GM21723 (cell line): ENCODE measurements around the gene RTN4R.

Experiments used
- ATAC-seq: cut with Tn5 transposase; IDR thresholded peaks from one replicate; pipeline ENCODE4 v1.9.1; 2021; ENCODE audit warnings: mild to moderate bottlenecking, moderate library complexity; ENCODE audit not compliant: unreplicated experiment

Gene RTN4R

GRCh38 chr22:20231514-20232236, 36.4 kb downstream of the RTN4R start:
- no peak for ATAC-seq

- ATAC-seq: no peak
These were observed 37.2 kb downstream of the RTN4R start for GRCh38 chr22:20230777-20231420.

- no peak for ATAC-seq
These were observed 38.0 kb downstream of the RTN4R start for GRCh38 chr22:20229916-20230775.

GRCh38 chr22:20228939-20229272, 39.2 kb downstream of the RTN4R start:
- no peak for ATAC-seq

DNA sequence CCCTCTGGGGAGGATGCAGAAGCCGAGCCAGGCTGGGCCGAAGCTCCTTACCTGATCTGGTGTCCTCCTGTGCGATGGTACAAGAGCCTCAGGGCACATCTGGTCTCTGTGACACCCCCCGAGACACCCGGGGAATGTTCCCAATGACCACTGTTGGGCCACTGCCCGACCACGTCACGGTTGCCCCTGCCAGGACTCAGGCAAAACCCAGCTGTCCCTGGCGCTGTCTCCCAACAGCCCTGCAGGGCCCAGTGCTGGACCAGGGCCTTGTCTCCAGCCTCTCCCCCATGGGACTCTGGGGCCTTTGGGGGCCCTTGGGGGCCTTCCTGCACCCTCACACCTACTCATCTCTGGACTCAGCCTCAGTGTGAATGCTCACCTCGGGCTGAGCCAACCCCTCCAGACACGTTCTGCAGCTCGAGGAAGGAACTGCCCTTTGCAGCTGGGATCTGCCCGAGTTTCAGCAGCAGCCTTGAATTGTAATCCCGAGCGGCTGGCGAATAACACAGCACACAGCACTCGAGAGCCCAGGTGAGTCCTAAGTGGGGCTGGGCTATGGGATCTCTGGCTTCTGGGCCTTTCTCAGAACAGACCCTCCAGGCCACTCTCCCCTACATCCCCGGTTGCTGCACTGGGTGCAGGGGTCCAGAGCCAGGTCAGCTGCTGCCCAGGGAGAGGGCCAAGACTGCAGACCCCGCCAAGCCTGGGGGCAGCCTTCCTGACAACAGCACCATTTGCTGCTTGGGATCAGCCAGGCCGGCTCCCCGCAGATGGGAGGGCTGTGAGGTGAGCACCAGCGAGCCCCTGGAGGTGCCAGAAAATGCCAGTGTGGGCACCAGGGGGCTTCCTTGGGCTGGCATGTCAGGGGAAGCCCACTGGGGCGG, 39.8 kb downstream of the RTN4R start:
- no peak for ATAC-seq

- no peak for ATAC-seq
These were observed 40.8 kb downstream of the RTN4R start for GRCh38 chr22:20227363-20227762.

DNA sequence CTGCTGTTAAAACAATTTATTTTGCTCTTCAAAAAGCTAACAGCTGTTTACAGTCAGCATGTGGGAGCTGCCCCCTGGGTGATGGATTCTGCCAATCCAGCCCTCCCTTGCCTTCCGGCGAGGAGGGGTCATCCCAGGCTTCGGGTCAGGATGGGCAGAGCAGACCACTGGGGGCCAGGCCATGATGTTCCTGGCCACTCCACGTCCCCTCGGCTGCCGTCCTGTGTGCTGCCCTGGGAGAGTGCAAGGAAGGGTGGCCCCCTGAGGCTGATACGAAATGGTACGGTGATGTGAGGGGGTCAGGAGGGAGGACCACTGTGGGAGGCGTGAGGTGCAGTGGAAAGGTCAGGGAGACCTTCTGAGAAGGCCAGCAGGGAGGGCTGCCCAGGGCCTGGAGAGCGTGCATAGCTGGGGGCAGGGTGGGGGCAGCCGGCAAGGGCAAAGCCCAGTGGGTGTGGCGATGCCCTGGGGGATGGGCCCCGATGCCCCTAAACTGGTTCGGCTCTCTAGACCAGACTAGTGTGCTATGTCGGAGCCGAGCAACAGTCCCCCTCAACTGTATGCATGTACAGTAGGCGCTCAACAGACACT, 41.3 kb downstream of the RTN4R start:
- ATAC-seq: no peak

GRCh38 chr22:20226077-20226716, 41.9 kb downstream of the RTN4R start:
- ATAC-seq: no peak

DNA sequence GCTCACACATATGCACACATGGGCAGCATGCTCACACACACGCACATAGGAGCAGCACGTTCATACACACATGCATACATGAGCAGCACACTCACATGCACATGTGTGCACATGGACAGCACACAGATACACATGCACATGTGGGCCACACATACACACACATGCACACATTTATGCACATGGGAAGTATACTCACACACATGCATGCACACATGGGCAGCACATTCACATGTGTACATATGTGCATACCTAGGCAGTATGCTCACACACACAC, 42.5 kb downstream of the RTN4R start:
- ATAC-seq: no peak

GRCh38 chr22:20224917-20225692, 43.0 kb downstream of the RTN4R start:
- ATAC-seq: no peak

GRCh38 chr22:20224256-20224626, 43.9 kb downstream of the RTN4R start:
- ATAC-seq: no peak

DNA sequence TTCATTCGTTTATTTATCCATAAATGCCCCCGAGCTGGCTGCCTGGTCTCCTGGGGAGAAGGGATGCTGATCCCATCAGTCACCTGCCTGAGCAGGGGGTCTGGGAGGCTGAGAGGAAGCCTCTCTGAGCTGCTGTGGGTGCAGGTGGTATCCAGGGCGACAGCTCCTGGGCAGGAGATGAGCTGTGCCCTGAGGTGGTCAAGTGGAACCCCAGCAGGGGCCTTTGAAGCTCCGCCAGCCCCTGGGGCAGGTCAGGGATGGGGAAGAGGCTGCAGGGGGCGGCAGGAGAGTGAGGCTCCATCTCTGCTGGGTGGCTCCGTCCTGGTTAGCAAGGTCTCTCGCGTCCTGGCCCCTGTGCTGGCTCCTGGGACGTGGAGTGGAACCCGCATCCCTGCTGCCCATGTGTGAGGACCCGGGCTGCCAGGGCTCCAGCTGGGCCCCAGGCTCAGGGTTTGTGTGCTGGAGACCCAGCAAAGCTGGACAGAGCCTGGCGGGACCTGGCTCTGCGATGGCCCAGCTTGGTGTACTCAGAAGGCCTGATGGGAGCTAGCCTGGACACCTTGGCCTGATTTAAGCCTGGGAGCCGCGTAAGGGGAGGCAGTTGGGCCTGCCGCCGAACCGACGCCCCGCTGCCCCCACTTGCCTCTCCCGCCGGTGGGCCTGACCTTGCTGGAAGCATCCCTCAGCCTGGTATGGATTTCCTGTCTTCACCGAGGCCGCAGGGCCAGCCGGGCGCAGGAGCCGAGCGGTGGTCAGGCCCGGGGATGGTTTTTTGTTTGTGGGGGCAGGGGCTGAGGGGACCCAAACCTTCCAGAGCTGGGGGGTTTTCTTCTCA, 44.5 kb downstream of the RTN4R start:
- no peak for ATAC-seq

DNA sequence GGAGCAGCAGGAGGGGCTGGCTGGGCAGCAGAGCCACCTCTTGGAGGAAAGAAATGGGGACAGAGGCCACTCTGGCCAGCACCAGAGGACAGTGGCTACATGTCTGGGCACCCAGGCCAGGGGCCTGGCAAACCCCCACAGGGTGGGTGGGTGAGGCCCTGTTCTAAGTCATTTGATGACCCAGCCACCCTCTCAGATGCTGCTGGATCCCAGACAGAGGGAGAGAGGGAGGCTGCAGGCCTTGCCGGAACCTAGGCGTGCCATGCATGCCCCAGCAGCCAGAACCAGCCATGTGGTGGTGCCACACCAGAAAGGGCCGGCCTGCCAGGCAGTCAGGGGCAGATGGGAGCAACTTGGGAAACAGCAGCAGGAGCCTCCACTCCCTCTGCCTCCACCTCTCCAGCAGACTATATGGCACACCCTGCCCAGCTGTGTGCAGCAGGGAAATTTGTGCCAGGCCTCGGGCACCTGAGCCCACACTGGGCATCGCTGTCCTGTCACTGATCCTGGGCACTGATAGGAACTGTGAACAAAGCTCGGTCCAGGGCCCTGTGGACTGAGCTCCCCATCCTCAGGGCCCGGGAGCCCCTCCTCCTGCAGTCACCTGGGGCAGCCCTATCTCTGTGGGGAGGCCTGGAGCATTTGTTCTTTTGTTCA, 45.2 kb downstream of the RTN4R start:
- no peak for ATAC-seq

- ATAC-seq: no peak
These were observed 46.4 kb downstream of the RTN4R start for GRCh38 chr22:20221421-20222340.

DNA sequence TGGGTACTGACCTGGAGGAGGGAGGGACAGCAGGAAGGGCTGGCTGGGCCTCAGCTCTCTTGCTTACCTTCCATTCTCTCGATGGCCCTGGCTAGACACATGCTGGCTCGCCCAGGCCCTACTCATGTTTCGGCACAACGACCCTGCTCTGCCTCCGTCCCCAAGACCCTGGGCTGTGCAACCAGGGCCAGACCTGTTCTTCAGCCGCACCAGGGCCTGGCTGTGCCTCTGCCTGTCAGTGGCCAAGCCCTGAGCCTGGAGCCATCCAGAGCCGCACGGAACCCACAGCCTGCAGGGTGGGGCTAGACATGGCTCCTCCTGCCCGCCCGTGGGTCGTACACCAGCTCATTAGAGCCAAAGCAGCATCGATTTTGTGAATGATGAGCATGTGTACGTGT, 47.5 kb downstream of the RTN4R start:
- no peak for ATAC-seq

DNA sequence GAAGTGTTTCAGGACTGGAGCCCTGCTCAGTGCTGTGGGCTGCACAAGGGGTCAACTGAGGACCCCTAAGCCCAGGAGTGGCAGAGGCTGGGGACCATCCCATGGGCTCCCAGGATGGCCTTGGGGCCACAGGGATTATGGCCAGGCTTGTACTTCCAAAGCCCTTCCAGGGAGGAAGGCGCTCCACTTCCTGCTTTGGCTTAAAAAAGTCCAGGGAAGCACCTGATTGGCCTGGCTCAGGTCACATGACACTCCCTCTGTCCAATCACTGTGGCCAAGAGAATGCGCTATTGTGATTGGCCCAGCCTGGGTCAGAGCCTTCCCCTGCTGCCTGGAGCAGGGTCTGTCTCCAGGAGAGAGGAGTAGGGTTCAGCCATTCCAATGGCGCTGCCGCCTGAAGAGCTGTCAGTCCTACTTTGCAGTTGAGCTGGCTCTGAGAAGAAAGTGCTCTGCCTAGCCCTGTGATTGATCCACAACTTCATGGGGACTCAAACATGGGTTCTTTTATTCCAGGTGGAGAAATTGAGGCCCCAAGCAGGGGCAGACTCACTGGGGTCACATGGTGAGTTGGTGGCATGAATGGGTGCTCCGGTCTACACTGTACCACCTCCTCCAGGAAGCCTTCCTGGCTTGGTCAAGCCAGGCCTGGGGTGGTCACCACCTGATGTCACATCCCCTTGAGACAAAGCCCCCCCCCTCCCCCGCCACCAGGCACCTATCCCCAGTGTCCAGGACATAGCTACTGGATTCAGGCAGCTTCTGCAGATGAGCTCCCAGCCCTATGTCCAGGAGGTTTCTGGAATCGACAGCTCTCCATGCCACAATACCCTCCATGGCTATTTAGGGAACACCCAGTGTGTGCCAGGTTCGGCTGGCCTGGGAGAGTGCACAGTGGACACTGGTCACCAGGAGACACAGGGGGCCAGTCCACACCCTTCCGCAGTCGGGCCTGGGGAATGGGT, 48.2 kb downstream of the RTN4R start:
- ATAC-seq: no peak
